Stimulated activated CD4-positive, alpha-beta T cell treated with anti-CD3 and anti-CD28 coated beads, TNF-alpha, amount 100 ng/mL, for 1 hour (primary cell): ENCODE data around the gene LPCAT3.
A peak's percentile ranks its signal among the peaks of the same experiment; 100 is the strongest.

ENCODE experiments used
- DNase-seq, 3 donors: peaks; one replicate each; pipeline ENCODE4 v3.0.0-alpha.2; 2020; ENCODE audit warnings: low read depth in 3 of 3, low spot score in 1 of 3

Gene LPCAT3

DNA sequence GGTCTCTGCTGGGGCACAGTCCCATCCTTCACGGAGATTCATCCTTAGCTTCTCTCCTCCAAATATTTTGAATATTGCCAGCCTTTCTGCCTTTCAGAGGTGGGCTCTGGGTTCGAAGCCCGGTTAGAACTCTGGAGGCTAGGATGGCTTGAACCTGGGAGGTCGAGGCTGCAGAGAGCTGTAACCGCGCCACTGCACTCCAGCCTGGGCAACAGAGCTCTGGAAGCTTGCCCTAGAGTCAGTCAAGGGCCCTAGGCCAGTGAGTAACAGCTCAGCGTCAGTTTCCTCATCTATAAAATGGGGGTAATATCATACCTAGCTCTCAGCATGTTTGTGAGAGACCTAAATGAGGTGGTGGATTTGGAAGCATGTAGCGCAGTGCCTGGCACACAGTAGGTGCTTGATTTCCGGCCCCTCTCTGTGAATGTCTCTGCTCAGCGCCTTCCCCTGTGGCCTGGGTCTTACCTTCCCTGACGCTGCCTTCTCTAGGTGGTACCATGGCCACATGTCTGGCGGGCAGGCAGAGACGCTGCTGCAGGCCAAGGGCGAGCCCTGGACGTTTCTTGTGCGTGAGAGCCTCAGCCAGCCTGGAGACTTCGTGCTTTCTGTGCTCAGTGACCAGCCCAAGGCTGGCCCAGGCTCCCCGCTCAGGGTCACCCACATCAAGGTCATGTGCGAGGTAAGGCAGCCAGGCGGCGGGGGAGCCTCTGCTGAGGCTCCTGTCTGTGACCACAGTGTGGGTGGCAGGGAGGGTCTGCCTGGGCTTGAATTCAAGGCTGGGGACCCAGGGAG is 63.8 kb downstream of the LPCAT3 start:
- DNase-seq = no peak

DNA sequence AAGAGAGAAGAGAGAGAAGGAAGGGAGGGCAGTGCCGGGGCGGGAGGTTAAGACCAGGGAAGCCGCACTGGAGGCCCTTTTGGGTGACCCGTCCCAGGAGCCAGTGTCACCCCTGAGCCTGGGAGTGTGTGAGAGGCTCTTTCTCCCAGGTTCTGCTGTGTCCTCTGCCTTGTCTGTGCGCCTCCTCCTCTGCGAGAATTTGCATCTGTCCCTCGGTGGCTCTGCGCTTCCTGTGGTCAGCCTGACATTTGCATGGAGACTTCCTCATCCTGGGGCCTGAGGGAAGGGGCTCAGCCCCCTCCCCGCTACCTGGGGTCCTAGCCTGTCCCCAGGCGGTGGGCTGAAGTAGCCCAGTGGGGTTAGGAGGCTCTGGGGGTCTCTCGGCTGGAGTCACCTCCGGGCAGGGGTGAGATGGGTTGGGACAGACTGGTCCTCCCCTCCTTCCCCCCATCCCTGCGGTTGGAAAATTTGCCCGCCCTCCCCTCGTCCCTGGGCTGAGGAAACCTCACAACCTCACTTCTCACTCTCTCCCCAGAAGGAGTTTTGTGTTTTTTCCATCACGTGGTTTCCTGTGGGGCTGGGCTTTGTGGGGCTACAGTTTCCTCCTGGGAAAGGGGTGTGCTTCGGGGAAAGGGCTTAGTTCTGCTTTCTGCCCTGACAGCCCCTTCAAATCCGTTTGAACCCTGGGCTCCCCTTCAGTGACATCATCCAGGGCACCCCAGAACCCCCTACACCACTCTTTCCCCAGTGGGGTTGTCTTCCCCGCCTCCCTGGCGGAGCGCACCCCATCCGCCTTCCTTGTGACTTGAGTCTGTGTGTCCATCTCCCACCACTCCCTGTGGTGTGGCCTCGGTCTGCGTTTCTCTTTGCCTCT is 64.6 kb downstream of the LPCAT3 start:
- DNase-seq = peak in 2 of 3 donors; percentile 65 to 68

DNA sequence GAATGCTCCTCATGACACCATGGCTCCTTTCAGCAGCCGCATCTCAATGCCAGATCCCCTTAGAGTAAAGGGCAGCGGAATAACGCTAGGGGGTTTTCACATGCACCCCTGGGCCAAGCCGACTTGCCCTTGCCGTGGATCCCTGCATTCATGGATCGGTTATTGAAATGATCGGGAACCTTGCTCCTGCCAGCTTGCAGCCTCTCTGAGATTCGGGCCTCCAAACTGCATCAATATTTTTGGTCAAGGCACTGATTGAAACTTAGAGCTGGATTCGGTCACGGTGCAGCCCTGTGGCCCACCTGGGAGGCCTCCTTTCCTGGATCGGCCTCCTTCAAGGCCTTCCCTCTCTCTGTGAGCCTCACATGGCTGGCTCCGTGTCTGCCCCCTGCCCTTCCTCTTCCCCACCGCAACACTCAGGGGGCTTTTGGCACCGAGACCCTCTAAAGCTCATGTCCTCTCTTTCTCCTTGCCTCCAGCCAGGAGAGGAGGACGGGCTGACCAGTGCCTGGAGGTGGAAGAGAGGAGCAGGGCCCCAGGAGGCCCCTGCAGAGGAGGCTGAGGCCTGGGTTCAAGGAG is 65.3 kb downstream of the LPCAT3 start:
- no peak for DNase-seq

DNA sequence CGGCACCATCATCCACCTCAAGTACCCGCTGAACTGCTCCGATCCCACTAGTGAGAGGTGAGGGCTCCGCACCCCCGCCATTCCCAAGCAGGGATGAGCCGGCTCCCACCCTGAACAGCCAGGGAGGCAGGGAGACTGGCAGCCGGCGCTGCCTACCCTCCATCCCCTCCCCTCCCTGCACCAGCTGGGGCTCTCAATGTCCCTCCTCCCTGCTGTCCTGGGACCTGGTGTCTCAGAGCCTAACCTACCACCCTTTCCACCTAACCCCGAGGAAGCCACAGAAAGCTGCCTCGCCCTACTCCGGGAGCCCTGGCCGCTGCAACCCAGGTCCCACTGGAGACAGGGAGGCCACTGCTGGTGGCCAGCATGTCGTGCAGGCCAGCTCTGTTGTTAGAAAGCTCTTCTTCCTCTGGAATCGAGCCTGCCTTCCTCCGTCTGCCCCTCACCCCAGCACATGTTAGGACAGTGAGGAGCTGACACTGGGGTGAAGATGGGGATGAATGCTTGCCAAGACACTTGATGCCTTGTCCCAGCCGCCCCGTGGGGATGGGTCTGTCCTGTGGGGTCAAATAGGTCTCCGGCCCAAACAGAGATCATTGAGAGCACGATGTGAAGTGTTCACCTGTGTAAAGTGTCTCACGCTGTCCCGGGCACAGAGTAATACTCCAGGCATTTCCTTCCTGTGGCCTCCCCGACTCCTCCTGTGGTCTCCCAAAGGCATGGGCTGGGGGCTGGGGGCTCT is 66.0 kb downstream of the LPCAT3 start:
- DNase-seq = no peak

DNA sequence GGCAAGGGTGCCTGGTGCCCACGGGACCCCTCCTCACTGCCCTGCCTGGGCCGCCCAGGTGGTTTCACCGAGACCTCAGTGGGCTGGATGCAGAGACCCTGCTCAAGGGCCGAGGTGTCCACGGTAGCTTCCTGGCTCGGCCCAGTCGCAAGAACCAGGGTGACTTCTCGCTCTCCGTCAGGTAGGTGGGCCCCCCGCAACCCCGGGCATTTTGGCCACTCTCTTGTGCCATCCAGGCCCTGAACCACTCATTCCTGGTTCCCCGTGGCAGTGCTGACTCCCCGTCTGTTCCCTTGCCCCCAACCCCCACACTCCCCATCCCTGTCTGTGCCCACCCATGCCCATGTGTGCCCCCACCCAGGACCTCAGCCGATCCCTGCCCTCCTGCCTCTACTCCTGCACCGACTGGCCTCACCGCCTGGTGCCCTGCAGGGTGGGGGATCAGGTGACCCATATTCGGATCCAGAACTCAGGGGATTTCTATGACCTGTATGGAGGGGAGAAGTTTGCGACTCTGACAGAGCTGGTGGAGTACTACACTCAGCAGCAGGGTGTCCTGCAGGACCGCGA is 66.6 kb downstream of the LPCAT3 start:
- DNase-seq = no peak

DNA sequence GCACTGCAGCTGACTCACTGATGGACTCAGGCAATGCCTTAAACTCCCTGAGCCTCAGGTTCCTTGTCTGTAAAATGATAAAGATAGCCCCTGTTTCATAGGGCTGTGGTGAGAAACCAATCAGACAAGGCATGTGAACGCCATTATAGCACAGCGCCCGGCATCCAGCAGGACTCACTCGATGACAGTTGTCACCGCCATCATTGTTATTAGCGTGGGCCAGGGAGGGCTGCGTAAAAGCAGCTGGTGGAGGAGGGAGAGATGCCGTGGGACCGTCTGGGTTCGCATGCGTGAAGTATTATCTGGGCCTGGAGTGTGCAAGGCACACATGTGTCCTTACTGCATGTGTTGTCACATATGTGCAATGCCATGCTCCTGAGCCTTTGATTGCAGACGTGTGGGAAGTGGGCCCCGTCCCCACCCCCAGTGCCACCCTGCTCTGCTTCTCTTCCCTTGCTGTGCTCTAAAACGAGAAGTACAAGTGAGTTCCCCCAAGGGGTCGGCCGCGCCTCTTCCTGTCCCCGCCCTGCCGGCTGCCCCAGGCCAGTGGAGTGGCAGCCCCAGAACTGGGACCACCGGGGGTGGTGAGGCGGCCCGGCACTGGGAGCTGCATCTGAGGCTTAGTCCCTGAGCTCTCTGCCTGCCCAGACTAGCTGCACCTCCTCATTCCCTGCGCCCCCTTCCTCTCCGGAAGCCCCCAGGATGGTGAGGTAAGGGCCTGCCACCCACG is 67.3 kb downstream of the LPCAT3 start, which contains the start of gene PTPN6:
TSS of gene PTPN6 (plus strand) at position 546 of the 730 bp plus-strand sequence. CDS start at position 703, 157 bp downstream.
- DNase-seq = no peak

DNA sequence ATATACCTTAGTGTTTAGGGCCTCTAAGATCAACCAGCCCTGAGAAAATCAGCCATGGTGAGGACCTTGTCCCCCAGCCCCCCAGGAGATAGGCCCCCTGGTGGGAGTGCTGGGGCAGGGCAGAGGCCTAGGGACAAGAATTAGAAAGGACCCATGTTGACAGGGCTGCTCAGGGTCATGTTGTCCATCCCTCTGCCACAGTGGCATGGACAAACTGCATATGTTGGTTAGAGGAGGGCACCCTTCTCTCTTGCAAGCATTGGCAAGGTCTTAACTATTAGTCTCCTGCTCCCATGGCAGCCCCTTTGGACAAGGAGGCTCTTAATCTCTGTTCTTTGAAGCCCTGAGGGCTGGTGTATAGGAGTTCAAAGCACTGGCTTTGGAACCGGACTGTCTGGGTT is 67.9 kb downstream of the LPCAT3 start:
- no peak for DNase-seq

- DNase-seq = no peak
Observed at GRCh38 chr12:6948873-6949594, 69.2 kb downstream of the LPCAT3 start.

GRCh38 chr12:6947615-6948014 is 70.7 kb downstream of the LPCAT3 start:
- DNase-seq = no peak

GRCh38 chr12:6946920-6947374 is 71.3 kb downstream of the LPCAT3 start:
- DNase-seq = no peak

DNA sequence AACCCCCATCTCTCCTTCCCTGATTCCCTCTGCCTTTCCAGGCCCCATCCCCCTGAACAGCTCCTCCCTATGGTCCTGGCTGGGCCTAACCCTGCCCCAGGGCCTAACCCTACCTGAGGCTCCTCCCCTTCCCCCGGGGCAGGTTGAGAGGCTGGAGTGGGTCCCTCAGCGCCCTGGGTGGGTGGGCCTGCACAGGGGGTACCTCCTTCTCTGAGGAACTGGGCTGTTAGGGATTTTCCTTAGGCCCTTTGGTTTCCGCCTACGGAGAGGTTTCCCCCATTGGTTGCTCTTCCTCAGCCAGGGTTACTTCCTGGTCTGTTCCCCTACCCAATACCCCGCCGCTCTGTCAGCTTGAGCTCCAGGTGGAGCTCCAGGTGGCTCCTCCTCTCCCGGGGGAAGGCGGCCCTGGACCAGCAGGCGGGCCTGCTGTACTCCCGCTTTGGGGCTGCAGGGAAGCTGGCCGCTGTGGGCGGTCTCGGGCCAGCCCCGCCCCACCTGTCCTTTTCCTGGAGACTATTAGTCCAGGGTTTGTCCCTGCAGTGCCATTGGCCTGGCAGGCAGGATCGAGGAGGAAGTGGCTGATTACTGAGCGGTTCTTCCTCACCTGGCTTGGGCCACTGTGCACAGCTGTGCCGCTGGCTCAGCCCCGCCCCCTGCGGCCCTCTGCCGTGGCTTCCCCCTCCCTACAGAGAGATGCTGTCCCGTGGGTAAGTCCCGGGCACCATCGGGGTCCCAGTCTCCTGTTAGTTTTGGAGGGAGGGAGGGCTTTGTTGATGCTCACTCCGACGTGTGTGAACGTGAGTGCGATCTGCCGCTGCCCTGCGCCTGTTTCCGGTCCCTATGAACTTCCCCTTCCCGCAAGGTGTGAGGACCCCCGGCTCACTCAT is 72.0 kb downstream of the LPCAT3 start:
- DNase-seq = no peak

DNA sequence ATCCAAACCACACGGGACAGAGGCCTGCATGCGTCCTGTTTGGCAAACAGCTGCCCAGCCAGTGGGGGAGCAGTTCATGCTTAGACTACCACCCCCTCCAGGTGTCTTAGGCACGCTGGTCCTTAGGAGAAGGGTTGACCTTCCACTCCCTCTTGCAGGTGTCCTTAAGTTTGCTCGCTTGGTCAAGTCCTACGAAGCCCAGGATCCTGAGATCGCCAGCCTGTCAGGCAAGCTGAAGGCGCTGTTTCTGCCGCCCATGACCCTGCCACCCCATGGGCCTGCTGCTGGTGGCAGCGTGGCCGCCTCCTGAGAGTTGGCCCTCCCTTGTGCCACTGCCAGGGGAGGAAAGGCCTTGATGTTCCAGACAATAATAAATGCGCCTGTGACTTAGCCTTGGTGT is 72.7 kb downstream of the LPCAT3 start:
- DNase-seq = no peak

DNA sequence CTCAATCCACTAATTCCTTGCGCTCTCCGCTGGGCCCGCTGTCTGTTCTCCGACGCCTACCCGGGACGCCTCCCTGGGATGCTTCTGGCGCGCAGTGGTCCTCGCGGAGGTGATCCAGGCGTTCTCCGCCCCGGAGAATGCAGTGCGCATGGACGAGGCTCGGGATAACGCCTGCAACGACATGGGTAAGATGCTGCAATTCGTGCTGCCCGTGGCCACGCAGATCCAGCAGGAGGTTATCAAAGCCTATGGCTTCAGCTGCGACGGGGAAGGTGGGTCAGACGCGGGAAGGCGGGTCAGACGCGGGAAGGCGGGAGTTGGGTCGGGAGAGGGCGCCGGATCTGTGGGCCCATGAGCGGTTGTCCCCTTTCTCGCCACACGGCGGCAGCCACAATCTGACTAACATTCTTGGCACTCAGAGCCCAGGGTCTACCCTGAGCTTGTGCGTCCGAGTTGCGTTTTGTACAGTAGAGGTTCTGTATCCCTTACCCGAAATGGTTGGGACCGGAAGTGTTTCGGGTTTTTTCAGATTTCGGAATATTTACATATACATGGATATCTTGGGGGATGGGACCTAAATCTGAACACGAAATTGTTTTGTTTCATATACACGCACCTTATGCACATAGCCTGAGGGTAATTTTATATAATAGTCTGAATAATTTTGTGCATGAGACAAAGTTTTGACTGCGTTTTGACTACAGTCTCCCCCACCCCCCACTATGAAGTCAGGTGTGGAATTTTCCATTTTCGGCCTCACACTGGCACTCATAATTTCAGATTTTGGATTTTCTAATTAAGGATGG is 73.7 kb downstream of the LPCAT3 start:
- DNase-seq = peak in 2 of 3 donors; percentile 74 to 76

- DNase-seq = no peak
Observed at GRCh38 chr12:6943722-6944380, 74.4 kb downstream of the LPCAT3 start, which contains the start of the genes C12orf57 and RNU7-1. C12orf57 (plus strand) TSS chr12:6944022; CDS start chr12:6944122, 100 bp downstream. RNU7-1 (plus strand) TSS chr12:6943816.

DNA sequence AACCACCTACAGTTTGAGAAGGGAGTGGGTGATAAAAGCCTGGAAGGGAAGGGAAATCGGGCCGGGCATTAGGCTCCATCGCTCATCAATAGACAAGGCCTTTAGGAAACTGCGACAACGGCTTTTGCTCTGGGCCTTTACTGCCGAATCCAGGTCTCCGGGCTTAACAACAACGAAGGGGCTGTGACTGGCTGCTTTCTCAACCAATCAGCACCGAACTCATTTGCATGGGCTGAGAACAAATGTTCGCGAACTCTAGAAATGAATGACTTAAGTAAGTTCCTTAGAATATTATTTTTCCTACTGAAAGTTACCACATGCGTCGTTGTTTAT is 74.9 kb downstream of the LPCAT3 start:
- peak in 2 of 3 donors; percentile 57 to 72 for DNase-seq

DNA sequence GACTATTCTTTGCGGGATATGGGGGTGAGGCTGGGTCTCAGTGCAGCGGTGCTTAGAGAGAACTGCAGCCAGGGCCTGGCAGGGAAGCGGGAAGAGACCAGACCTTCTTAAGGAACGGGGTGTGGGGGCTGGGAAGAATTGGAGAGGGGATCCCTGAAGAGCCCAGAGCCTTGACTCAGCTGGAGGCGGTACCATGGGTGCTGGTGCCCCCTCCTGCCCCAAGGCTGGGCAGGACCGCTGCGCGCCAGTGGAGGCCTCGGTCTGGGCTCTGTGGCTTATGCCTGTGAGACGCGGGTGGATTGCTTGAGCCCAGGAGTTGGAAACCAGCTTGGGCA is 76.0 kb downstream of the LPCAT3 start:
- DNase-seq = no peak

- no peak for DNase-seq
Observed at GRCh38 chr12:6941782-6942181, 76.5 kb downstream of the LPCAT3 start.
